Fibroblast of skin of left biceps (primary cell): ENCODE results near the gene LDLRAD4.
"Not testable (repeated sequence)": the region's sequence is repeated elsewhere in the genome, so short reads cannot be mapped to it uniquely, and the experiment has no call there.

Experiments used
- DNase-seq, 2 experiments: peaks; one replicate each; pipeline ENCODE4 v3.0.0-alpha.2; 2013; ENCODE audit warnings: low read depth in 2 of 2

Gene LDLRAD4

DNA sequence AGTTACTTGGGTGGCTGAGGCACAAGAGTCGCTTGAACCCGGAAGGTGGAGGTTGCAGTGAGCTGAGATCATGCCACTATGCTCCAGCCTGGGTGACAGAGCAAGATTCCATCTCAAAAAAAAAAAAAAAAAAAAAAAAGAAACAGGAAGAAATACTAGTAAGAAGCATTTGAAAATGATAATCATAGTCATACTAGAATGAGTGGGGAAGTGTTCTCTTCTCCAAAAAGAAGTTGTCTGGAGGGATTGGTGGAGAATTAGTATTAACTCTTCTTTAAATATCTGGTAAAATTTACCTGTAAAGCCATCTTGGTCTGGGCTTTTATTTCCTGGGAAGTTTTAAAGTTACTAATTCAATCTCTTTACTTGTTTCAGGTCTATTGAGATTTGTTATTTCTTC is 376.0 kb downstream of the LDLRAD4 start:
- no peak for DNase-seq

DNA sequence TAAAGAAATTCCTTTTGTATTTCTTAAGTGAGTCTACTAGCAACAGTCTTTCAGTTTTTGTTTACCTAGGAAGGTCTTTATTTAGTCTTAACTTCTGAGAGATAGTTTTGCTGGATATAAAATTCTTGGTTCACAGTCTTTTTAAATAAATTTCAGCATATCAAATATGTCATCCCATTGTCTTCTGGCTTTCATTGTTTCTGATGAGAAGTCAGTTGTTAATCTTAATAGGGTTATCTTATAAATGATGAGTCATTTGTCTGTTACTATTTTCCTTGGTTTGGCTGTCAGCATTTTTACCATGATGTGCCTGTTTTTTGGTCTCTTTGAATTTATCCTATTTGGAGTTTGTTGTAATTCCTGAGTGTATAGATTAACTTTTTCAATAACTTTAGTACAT is 378.5 kb downstream of the LDLRAD4 start:
- no peak for DNase-seq

DNA sequence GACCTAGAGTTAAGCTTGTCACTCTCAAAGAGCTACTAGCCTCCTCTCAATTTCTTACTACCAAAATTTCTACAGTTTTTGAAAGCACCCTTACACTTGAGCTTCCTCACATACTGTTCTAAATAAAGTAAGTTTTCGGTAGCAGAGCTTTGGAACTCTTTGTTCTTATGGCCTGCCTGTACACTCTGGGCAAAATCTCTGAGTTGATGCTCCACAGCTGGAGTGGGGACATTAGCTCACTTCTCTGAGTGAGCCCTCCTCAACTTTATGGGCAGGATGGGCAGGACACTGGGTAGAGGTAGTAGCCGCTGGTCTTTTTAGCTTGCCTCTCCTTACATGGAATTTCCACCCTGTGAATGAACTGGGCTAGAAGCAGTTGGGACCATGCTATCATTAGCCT is 380.0 kb downstream of the LDLRAD4 start:
- no peak for DNase-seq

DNA sequence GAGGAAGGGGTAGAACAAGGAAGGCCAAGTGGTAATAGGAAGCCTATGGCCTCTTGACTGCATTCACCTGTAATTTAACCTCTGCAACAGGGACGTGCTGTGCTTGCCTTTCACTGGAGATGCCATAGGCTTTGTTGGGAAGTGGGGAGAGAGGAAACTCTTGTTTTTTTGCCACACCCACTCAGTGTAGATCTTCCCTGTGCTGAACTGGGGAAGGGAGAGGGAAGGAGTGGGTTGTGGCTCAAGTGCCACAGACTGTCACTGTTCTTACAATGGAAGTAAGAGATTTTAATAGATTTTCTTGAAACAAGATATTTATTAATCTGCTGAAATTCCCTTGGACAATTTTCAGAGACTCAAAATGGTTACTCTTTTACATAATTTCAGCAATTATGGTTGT is 380.5 kb downstream of the LDLRAD4 start:
- no peak for DNase-seq

DNA sequence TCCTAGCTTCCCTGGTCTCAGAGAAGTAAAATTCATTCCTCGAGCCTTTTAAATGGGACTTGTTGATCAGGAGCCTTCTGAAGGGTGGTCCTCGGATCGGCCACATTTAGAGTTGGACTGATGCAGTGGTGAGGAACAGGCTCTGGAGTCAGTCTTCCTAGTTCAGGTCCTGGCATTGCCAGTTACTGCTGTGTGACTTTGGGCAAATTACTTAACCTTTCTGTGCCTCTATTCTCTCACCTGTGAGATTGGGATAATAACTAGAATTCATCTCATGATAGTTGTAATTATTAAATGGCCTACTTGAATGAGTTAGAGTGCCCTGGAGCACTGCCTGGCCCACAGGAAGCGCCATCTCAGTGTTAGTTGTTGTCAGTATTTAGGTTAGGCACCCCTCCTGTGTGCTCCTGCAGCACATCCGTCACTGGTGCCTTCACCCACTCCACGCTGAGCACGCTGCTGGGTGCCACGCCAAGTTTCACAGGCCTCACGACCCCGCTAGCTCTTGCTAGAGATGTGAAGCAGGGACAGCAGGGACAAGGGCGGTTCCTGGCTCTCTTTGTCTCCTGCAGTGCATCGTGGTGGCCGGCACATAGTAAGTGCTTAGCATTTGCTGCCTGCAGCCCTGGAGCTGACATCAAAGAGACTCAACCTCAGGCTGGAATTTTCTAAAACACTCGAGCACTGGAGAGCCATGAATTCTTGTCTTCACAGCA is 384.9 kb downstream of the LDLRAD4 start:
- DNase-seq, result no peak

DNA sequence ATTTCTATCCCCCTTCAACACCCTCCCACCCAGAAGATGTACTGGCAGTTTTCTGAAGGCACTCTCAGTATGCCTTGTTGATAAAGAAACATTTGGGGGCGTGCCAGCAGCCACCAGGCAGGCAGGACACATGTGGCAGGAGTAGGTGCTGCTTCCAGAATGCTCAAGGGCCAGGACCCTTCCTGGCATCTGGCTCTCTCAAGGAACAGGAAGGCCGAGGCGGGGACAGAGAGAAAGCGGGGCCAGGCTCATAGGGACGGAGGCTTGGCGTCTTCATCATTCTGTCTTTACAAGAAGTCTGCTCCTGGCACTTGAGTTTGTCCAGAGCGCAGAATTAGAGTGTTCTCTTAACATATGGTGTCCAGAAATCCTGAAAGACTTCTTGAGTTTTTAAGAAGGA is 386.2 kb downstream of the LDLRAD4 start:
- no peak for DNase-seq

DNA sequence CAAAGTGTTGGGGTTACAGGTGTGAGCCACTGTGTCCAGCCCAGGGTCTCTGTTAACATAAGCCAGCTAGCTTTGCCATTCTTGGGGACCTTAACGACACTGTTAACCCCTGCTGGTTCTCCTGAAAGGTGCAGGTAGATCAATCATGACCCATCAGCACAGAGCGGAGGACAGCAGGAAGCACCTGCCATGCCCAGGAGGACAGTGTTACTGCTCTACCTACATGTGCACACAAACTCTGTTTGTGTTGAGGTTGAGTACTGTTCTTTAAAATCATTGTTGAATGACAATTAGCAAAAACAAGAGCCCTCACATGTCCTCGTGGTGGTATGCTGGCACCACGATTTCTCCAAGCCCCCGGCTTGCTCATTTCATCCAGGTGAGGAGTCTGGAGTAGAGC is 386.9 kb downstream of the LDLRAD4 start:
- DNase-seq, result no peak

DNA sequence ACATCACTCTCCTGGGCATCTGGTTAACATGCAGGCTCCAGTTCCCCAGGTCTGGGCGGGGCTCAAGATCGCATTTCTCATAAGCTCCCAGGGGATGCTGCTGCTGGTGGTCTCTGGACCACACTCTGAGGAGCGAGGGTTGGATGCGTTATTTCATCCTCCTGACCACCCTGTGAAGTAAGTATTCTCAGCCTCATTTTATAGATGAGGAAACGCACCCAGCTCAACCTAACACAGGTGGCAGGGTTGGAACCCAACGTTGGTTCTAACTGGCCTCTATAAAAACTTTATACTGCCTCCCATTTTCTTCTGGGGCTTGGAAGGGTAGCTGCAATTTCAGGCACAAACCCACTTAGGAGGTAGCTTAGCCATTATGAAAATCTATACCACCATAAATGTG is 387.3 kb downstream of the LDLRAD4 start:
- no peak for DNase-seq

DNA sequence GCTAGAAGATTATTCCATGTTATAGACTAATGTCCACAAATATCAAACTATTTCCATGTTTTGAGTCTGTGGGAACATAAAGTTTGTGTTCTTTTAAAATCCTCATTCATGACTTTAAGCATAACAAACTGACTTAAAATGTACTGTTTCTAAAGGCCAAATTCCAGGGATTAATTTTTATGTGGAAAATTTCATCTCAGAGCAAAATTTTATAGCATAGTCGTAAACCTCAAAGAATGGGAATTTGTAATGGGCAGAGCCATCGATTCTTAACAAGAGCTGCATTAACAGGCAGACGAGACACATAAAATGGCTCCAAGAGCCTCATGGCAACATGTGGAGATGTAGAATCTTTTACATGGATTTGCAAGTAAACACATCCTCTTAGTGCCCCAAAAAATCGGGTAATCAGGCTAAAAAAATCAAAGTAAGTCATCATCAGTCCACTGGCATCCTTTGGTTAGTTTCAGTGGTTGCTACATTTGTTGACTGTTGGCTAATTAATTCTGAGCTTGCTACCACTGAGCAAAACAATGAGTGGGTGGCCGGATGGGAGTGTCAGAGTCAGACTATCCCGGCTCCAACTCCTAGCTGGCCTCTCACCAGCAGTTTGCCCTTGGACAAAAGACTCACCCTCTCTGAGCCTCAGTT is 388.2 kb downstream of the LDLRAD4 start:
- DNase-seq, result no peak

DNA sequence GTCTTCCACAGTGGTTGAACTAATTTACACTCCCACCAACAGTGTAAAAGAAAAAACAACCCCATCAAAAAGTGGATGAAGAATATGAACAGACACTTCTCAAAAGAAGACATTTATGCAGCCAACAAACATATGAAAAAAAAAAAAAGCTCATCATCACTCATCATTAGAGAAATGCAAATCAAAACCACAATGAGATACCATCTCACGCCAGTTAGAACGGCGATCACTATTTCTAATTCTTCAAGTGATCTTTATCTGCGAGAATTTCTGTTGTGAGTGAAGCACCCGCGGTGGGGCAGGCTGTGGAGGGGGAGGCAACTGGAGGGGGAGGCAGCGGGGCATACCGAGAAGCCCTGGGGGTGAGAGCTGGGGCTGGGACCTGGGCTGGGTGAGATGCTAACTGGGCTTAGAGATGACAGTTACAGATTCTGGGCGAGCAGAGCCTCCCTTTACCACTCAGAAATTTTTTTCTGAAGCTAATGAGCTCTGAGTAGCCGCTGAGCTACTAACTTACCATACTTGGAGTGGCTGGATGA is 389.5 kb downstream of the LDLRAD4 start:
- DNase-seq, result not testable (repeated sequence)

DNA sequence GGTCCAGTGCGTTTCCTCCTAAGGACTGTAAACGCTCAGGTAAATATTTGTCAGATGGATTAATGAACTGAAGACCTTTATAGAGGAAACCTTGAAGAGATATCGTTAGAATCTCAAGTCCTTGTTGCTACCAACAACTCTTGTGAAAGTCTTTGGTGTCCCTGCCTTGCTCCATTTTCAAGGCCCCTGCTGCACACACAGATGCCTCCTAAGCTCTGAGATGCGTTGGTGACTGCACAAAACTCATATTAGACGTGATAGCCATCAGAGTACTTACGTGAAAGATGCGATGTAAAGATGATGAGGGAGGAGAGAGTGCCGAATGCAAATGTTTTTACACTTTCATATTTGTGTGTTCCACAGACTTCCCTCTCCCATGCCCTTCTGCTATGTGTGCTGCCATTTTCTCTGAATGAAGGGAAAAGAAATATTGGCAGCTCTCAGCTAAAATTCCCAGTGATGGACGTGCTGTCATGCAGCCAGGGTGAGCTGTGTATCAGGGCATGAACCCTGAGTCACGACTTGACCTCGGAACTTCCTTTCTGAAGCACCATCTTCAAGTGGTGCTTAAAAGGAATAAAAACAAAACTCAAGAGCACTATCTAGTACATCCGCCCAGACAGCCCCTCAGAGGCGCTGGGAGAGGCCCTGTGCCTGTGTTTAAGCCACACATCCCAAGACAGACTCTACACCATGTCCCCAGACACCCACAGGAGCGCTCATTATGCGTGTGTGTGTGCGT is 390.4 kb downstream of the LDLRAD4 start:
- DNase-seq, result no peak

DNA sequence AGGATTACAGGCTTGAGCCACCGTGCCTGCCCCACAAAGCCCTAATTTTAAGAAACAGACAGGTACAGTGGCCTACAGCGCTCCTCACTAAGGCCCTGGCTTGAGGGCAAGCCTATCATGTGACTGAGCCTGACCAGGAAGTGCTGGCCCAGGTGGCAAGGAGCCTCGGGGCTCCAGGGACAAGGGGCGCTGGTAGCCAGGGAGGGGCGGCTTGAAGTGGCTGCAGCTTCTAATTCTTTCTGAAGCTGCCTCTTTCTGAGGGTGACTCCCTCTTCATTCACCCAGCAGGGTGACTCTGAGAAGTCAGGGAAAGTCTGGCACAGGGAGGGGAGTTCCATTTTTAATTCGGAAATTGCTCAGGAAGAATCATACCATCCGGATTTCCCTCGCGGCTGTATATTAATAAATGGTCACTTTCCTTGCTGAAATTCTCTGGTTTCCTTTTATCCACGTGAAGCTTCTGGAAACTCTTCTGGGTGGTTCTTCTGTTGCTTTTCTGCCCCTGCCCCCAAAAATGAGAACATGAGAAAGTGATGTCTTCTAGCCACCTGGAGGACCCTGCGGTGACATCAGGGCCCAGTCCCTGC is 392.1 kb downstream of the LDLRAD4 start:
- no peak for DNase-seq

DNA sequence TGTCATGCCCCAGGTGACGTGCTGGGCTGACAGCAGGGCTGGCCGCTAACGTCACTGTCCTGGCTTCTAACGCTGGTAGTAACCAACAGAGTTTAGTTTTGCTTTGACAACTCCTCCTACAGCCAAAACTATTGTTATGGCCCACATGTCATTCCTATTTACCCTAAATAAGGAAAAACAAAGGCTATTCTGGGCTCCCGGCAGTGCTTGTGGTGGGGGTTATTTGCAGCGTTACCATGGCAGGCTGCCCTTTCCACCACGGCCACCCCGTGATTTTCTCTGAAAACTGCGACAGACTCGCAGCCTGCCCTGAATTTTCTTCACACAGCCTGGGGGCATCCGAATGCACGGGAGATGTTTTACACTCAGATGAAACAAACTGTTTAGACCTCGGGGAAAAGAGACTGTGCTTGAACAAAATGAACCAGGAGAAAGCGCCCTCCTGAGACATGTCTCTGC is 392.6 kb downstream of the LDLRAD4 start:
- DNase-seq, result no peak

DNA sequence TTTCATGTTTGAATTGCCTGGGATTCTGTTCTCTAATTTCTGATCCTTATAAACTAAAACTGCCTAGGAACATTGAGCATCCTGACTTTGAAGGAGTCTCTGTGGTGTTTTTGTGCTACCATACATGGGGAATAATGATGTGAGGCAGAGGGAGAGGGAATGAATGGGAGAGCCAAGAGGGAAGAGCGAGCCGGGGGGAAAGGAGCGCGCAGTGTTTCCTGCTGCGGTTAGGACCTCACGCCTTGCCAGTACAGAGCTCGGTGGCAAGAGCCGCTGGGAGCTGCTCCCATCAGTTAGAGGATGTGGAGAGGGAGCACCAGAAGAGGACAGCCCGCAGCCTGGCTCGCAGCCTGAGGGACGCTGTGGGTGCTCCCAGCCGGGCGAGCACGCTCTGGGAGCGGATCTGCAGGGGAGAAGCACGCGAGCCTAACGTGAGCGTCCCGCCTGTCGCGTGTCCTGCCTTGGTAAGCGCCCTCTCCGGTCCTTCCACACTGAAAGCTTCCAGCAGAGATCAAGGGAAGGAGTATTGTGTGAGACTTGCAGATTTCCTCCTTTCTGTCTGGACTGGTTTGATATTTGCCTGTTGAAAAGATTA is 393.1 kb downstream of the LDLRAD4 start:
- peak in 1 of 2 experiments; percentile 2 for DNase-seq

DNA sequence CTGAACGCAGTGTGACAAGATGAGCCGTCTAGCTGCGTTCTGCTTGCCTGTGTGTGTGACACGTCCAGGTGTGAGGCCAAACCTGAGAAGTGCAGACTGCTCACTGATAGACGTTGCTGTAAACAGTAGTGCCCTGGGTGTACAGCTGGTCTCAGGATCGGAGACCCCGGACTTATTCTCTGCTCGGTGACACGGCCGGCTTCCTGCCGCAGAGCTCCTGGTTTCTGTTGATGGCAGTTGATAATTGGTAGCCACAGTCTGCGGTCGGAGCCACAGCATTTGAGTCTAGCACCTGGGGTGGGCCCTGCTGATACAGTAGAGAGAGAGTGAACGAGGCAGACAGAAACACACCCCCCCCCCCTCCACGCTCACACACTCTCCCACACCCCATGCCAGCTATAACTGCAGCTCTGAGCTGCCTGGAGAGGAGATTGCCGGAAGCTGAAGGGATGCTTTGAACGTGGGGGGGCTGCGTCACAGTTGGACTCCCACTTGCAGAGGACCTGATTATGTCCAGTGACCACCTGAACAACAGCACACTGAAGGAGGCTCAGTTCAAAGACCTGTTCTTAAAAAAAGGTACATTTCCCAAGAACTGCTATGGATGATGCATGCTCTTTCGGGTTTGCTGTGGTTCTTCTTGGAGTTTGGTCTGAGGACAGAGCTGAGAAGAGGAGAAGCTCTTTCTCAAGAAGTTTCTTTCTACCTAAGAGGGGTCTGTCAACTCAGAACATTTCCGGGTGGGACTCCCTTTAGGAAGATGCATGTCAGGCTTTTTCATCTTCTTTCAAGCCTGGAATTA is 393.8 kb downstream of the LDLRAD4 start:
- no peak for DNase-seq

DNA sequence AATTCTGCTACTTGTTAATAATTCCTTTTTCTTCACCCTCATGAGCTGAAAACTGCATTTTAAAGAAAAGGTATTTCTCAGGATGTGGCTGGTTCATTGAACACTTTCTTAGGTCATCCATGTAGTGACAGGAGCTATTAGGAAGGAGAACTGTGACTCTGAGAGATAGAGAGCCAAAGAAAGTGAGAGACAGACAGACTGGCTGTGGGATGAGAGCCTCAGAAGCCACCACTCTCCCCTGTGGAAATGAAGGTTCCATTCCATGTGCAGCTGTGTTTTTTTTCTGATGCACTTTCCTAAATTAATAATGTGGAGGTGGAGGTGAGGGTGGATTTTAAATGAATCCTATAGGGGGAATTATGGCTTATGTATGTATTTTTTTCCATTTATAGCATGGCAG is 394.5 kb downstream of the LDLRAD4 start:
- no peak for DNase-seq

DNA sequence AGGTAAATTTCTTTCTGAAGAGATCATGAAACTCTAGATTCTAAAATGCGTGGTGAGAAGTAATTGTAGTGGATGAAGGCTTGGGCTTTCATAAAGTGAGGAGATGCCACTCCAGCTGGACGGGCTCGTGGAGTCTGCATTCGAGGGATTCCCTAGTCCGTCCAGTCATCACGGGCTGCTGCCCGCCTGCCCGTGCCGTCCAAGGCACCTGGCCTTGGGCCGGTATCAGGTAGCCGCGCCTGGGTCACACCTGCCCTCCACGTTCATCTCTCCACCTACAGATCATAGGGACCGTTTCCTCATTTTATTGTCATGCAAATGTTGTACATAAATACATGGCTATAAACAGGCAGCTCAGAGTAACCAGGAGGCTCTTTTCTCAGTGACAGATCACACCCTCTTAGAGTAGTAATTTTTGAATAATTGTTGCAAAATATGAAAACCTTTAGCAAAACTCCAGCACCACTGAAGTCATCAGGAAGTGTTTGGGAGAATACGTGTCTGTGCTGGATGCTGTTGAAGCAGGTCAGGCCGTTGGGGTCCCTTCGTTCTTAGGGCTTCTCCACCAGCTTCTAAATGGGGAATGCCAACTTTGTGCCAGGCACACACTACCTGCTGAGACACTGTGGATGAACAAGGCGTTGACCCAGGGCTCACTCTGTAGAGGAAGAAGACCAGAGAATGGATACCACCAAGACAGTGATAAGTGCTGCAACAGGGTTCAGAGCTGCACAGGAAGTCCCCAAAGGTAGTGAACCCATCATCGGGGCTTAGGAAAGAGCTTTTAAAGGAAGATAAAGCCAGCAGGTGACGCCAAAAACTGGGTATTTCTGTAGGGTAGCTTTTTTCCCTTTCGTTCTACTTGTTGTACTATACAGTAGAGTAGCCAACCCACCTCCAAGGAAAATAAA is 395.3 kb downstream of the LDLRAD4 start:
- no peak for DNase-seq

DNA sequence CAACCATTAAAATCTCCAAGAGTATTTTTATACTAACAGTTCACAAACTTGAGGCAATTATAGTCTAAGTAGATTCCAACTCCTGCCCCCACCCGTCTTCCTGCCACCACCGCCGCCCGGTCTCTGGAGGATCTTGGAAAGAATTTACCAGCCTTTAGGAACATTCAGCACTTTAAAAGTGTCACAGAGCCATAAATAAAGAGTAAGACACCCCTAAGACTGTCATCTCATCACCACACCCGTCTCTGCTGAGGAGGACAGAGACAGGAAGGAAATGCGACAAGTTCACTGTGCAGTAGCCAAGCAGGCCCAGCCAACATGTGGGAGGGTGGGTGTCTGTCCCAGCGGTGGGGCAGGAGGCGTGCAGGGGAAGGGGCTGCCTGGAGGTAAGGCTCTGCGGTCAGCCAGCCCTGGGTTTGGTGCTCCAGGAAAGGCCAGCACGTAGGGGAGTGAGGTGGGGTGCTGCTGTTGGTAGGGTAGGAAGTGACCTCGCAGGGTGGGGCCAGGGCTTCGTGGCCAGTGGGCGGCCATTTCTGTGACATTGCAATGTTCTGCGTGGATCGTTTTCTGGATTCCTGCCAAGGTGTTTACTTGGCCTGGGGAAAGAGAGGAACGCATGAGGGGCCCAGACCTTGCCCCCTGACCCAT is 396.2 kb downstream of the LDLRAD4 start:
- no peak for DNase-seq

DNA sequence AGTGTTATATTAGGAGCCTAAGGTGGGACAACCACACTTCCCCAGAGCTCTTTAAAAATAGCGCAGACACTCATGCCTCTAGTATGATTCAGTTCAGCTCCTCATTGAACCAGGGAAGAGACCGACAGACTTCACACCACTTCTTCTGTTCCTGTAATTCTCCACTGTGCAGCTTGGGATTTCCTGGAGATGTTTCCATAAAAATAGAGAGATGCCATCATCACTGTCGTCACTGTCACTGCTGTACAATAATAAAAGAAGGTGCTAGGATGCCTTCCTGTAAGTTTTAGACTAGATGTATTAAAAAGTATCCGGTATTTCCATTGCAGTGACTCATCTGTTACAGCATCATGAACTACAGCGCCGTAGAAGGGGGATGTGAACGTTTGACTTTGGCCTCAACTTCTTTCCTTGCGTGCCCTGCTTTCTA is 396.9 kb downstream of the LDLRAD4 start:
- no peak for DNase-seq
